SK-N-MC (cell line): Measurements from ENCODE around the gene PDS5B.

Experiments used
- EZH2 ChIP-seq: fragments of 200-600 bp; sonication (generic); IDR thresholded peaks from one replicate; pipeline ENCODE4 v1.6.1; 2017; ENCODE audit warnings: antibody characterized with exemption
- FOXP2 ChIP-seq: optimal IDR thresholded peaks from 2 replicates; pipeline ENCODE3; 2011; ENCODE audit warnings: mild to moderate bottlenecking, moderate library complexity; ENCODE audit not compliant: insufficient read depth; ENCODE audit errors: extremely low read length, control extremely low read depth
- POLR2AphosphoS5 ChIP-seq: IDR thresholded peaks from 2 replicates; pipeline ENCODE4 v1.6.1; 2012; ENCODE audit warnings: mild to moderate bottlenecking, low read depth, low read length, borderline replicate concordance

- no peak for TF ChIP-seq EZH2
- no peak for TF ChIP-seq POLR2AphosphoS5
- TF ChIP-seq FOXP2 = no peak
Observed at GRCh38 chr13:32587011-32587810, 959 bp downstream of the PDS5B start.
